K562 (cell line): Measurements from ENCODE around the gene HYPK.

Source experiments
- CBX3 ChIP-seq, 2 experiments: IDR thresholded peaks; 1 replicate in 1 of 2; 2 replicates in 1 of 2; pipeline ENCODE4 v1.6.1; 2012; ENCODE audit warnings: inconsistent platforms in 2 of 2, low read length in 2 of 2, borderline replicate concordance in 1 of 2, control low read depth in 1 of 2
- CHD1 ChIP-seq: fragments of 200-600 bp; sonication (generic); IDR thresholded peaks from one replicate; pipeline ENCODE4 v1.6.1; 2012; ENCODE audit warnings: mild to moderate bottlenecking, moderate library complexity, low read length, inconsistent platforms
- CTCF ChIP-seq, 3 experiments: IDR thresholded peaks in 2 of 3; conservative IDR thresholded peaks in 1 of 3; 2 replicates each; pipeline ENCODE4 v1.5.1; 2011 to 2012; ENCODE audit warnings: low read length in 3 of 3, mild to moderate bottlenecking in 3 of 3, control low read depth in 2 of 3, improper control_type of control experiment in 1 of 3, inconsistent platforms in 1 of 3, low read depth in 1 of 3, mixed read lengths in 1 of 3, moderate library complexity in 1 of 3; ENCODE audit not compliant: insufficient read depth in 2 of 3
- HDAC2 ChIP-seq: fragments of 450-650 bp; IDR thresholded peaks from 2 replicates; pipeline ENCODE4 v1.6.1; 2016; ENCODE audit warnings: mild to moderate bottlenecking
- PATZ1 ChIP-seq: fragments of 250-450 bp; sonication (Bioruptor Pico); IDR thresholded peaks from 2 replicates; pipeline ENCODE4 v1.5.0; 2020; ENCODE audit warnings: mild to moderate bottlenecking, borderline replicate concordance
- PBX2 ChIP-seq, 2 experiments: IDR thresholded peaks in 1 of 2; conservative IDR thresholded peaks in 1 of 2; 2 replicates each; pipeline ENCODE4 v1.6.1; 2016; ENCODE audit warnings: low read depth in 2 of 2, mild to moderate bottlenecking in 1 of 2, missing compliant biosample characterization in 1 of 2, missing genetic modification characterization in 1 of 2, moderate library complexity in 1 of 2
- POLR2A ChIP-seq: fragments of 450-650 bp; conservative IDR thresholded peaks from 2 replicates; pipeline ENCODE4 v1.6.1; 2016
- POLR2AphosphoS5 ChIP-seq: IDR thresholded peaks from 2 replicates; pipeline ENCODE4 v1.6.1; 2011; ENCODE audit warnings: mild to moderate bottlenecking, low read depth, low read length, moderate library complexity; ENCODE audit not compliant: control insufficient read depth, insufficient read depth
- SP2 ChIP-seq: IDR thresholded peaks from 2 replicates; pipeline ENCODE4 v1.6.1; 2011; ENCODE audit warnings: mild to moderate bottlenecking, low read depth, low read length, moderate library complexity; ENCODE audit not compliant: poor library complexity, severe bottlenecking; ENCODE audit errors: extremely low read depth
- ZNF274 ChIP-seq: IDR thresholded peaks from 2 replicates; pipeline ENCODE4 v1.6.1; 2011; ENCODE audit warnings: low read depth, mild to moderate bottlenecking, low read length, moderate library complexity, borderline replicate concordance
- ZNF507 ChIP-seq: conservative IDR thresholded peaks from 2 replicates; pipeline ENCODE4 v1.6.1; 2017; ENCODE audit warnings: missing genetic modification characterization, missing compliant biosample characterization

- TF ChIP-seq CTCF (IDR thresholded peaks at IDR 0.05 in 2 of 3, conservative IDR thresholded peaks at IDR 0.05 in 1 of 3; ENCODE audit: insufficient read depth in 2 of 3, low read depth in 1 of 3, low read length in 3 of 3) (no peak), HDAC2 (no peak), PBX2 (CRISPR knock-in tag; IDR thresholded peaks at IDR 0.05; ENCODE audit: low read depth) (no peak), PBX2 (tag; conservative IDR thresholded peaks at IDR 0.05; ENCODE audit: low read depth) (no peak), CHD1 (no peak), PATZ1 (no peak), CBX3 (IDR thresholded peaks at IDR 0.05; ENCODE audit: borderline replicate concordance in 1 of 2, low read length in 2 of 2) (no peak), SP2 (no peak), POLR2A (no peak), POLR2AphosphoS5 (no peak), ZNF507 (tag) (no peak), ZNF274 (no peak)
Observed at GRCh38 chr15:43772624-43773023, 27.8 kb upstream of the HYPK start.
